ENCODE measurements around the gene ABHD14A. TPM values are rescaled to one million over a fixed set of nuclear protein-coding genes. Genes with fewer than 3 reads are reported as not detected.
"Not testable (repeated sequence)": the region's sequence is repeated elsewhere in the genome, so short reads cannot be mapped to it uniquely, and the experiment has no call there.

The ABHD14A gene
- total RNA-seq, 1 donor from 2014 or later, result 14.8 TPM

DNA sequence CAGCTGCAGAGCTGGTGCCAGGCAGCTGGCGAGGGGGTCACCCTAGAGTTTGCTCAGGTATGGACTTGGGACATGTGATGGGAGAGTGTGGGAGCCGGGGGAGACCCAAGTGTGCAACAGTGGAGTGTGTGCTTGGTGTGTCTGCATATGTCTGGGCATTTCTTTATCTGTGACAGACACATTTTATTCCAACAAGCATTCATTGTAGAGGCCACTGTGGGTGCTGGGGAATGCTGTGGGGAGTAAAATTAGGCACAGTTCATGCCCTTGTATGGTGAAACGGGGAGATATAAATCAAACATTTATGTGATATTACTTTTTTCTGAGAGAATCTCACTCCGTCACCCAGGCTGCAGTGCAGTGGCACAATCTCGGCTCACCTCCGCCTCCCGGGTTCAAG lies 12.7 kb downstream of the ABHD14A start:
- TF ChIP-seq, protein P1, sequence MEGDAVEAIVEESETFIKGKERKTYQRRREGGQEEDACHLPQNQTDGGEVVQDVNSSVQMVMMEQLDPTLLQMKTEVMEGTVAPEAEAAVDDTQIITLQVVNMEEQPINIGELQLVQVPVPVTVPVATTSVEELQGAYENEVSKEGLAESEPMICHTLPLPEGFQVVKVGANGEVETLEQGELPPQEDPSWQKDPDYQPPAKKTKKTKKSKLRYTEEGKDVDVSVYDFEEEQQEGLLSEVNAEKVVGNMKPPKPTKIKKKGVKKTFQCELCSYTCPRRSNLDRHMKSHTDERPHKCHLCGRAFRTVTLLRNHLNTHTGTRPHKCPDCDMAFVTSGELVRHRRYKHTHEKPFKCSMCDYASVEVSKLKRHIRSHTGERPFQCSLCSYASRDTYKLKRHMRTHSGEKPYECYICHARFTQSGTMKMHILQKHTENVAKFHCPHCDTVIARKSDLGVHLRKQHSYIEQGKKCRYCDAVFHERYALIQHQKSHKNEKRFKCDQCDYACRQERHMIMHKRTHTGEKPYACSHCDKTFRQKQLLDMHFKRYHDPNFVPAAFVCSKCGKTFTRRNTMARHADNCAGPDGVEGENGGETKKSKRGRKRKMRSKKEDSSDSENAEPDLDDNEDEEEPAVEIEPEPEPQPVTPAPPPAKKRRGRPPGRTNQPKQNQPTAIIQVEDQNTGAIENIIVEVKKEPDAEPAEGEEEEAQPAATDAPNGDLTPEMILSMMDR (conservative IDR thresholded peaks at IDR 0.05), result no peak
- DNase-seq (ENCODE audit: low read depth, low spot score), result no peak
- no peak overlapping the region for H3K27ac Mint-ChIP-seq (ENCODE audit: unreplicated experiment)
- peaks cover 14% of the 10 kb centered on the region for H3K36me3 Mint-ChIP-seq (ENCODE audit: low read depth)
- H3K9me3 Mint-ChIP-seq, result peaks cover 2% of the 10 kb centered on the region
- H3K4me3 Mint-ChIP-seq, result peak overlapping the region; percentile 84
- H3K4me1 Mint-ChIP-seq, result peaks cover 39% of the 10 kb centered on the region
- peaks cover 14% of the 10 kb centered on the region for H3K27me3 Mint-ChIP-seq (ENCODE audit: low read depth)

DNA sequence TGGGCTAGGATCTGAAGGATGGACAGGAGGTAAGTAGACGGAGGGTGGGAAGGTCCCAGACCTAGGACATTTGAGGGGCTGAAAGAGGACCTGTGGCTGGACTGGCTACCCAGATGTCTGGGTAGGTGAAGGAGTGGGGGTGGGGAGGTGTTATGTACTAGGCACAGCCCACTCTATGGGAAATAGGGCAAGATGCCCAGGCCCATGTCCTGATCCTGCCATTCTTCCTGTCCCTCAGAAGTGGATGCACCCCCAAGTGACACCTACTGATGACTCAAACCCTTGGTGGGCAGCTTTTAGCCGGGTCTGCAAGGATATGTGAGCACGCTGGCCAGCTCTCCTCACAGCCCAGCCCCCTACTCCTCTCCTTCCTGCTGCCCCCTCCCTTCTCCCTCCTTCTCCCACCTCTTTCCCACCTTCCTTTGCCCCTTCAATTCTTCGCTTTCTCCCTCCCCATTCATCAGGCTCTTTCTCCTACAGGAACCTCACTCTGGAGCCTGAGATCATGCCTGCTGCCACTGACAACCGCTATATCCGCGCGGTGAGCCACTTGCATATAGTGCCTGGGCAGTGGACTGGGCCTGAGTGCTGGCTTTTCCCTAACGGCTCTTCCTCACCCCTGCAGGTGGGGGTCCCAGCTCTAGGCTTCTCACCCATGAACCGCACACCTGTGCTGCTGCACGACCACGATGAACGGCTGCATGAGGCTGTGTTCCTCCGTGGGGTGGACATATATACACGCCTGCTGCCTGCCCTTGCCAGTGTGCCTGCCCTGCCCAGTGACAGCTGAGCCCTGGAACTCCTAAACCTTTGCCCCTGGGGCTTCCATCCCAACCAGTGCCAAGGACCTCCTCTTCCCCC lies 13.7 kb downstream of the ABHD14A start:
- TF ChIP-seq, protein P1 (conservative IDR thresholded peaks at IDR 0.05), result no peak
- Mint-ChIP-seq H3K36me3 (ENCODE audit: low read depth) (peaks cover 19% of the 10 kb centered on the region), H3K27me3 (ENCODE audit: low read depth) (peaks cover 14% of the 10 kb centered on the region), H3K9me3 (peaks cover 2% of the 10 kb centered on the region), H3K4me3 (peak overlapping the region; percentile 84), H3K4me1 (peaks cover 33% of the 10 kb centered on the region), H3K27ac (ENCODE audit: unreplicated experiment) (peak overlapping the region; percentile 19)
- no peak for DNase-seq (ENCODE audit: low read depth, low spot score)

DNA sequence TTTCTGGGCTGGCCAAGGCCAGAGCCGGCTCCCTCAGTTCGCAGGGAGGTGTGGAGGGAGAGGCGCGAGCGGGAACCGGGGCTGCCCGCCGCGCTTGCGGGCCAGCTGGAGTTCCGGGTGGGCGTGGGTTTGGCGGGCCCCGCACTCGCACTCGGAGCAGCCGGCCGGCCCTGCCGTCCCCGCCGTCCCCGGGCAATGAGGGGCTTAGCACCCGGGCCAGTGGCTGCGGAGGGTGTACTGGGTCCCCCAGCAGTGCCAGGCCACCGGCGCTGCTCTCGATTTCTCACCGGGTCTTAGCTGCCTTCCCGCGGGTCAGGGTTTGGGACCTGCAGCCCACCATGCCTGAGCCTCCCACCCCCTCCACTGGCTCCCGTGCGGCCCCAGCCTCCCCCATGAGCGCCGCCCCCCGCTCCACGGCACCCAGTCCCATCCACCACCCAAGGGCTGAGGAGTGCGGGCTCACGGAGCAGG lies 15.7 kb downstream of the ABHD14A start:
- H3K36me3 Mint-ChIP-seq (ENCODE audit: low read depth), result peaks cover 37% of the 10 kb centered on the region
- not testable (repeated sequence) for H3K9me3 Mint-ChIP-seq; H3K27ac Mint-ChIP-seq (ENCODE audit: unreplicated experiment); DNase-seq (ENCODE audit: low read depth, low spot score); H3K4me3 Mint-ChIP-seq
- peaks cover 14% of the 10 kb centered on the region for H3K27me3 Mint-ChIP-seq (ENCODE audit: low read depth)
- peaks cover 42% of the 10 kb centered on the region for H3K4me1 Mint-ChIP-seq

DNA sequence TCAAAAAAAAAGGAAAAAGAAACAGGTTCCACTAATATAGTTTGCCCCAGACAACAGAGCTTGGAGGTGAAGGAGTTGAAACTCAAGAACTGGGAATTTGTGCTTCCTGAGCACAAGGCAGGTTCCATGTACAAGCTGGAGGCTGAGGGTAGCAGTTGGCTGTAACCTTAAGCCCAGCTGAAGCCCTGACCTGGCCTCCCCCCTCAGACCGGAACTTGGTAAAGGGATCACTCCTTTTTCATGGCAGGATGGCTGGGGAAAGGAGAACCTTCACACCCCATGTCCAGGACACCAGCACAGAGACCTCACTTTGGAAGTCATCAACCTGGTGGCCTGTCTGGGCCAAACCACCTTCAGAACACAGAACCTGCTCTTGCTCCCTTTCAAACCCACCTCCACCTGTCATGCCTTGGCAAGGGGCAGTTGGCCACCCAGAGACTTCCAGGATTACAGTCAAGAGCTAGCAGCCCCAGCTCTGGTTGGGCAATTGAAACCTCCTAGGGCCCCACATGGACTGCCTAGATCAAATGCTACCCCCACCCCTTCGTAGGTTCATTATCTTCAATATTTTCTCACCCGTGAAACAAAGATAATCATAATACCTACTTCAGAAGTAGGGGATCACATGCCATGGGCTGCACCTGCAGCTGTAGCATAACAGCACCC lies 17.3 kb downstream of the ABHD14A start:
- peaks cover 21% of the 10 kb centered on the region for H3K27me3 Mint-ChIP-seq (ENCODE audit: low read depth)
- peaks cover 38% of the 10 kb centered on the region for H3K36me3 Mint-ChIP-seq (ENCODE audit: low read depth)
- no peak for DNase-seq (ENCODE audit: low read depth, low spot score)
- peaks cover 2% of the 10 kb centered on the region for H3K9me3 Mint-ChIP-seq
- peak overlapping the region; percentile 100 for H3K4me3 Mint-ChIP-seq
- no peak overlapping the region for H3K27ac Mint-ChIP-seq (ENCODE audit: unreplicated experiment)
- peaks cover 53% of the 10 kb centered on the region for H3K4me1 Mint-ChIP-seq
- TF ChIP-seq, protein P1 (conservative IDR thresholded peaks at IDR 0.05), result no peak

DNA sequence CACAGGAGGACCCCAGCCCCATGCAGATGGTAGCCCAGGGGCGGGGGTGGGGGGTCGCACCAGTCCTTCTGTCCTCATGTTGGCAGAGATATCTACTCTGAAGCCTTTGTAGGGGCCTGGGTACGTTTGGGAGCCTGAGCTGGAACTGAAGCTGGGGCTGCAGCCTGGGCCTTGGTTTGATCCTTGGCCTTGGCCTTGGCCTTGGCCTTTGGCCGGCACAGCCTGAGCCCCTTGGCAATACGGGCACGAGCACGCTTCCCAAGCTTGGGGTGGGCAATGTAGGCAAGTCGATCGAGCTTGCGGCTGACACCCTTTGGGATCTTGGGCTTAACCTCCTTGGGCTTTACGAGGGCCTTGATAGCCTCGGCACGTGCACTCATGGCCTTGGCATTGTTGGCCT lies 18.8 kb downstream of the ABHD14A start:
- not testable (repeated sequence) for H3K9me3 Mint-ChIP-seq; DNase-seq (ENCODE audit: low read depth, low spot score)
- peaks cover 36% of the 10 kb centered on the region for H3K36me3 Mint-ChIP-seq (ENCODE audit: low read depth)
- peak overlapping the region; percentile 67 for H3K27ac Mint-ChIP-seq (ENCODE audit: unreplicated experiment)
- peaks cover 50% of the 10 kb centered on the region for H3K4me1 Mint-ChIP-seq
- H3K4me3 Mint-ChIP-seq, result peak overlapping the region; percentile 100
- peaks cover 29% of the 10 kb centered on the region for H3K27me3 Mint-ChIP-seq (ENCODE audit: low read depth)

DNA sequence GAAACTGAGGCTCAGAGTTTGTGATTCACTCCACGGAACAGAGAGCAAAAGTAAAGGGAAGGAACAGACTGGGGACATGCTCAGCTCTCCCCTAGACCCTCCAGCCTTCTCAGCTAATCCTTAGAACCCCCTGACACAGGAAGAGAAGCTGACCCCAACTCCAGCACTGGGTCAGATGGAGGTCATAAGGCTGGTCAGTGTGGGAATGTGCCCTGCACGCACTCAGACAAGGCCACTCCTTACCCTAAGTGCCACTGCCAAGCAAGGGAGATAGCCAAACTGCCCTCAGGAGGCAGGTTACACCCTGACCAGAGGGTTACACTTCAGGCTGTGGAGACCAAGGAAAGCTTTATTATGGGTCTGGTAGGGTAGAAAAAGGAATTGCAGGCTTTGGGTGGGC lies 19.7 kb downstream of the ABHD14A start:
- Mint-ChIP-seq H3K27ac (ENCODE audit: unreplicated experiment) (peak overlapping the region; percentile 94), H3K36me3 (ENCODE audit: low read depth) (peaks cover 36% of the 10 kb centered on the region), H3K9me3 (peaks cover 2% of the 10 kb centered on the region), H3K4me3 (peak overlapping the region; percentile 100), H3K4me1 (peaks cover 42% of the 10 kb centered on the region), H3K27me3 (ENCODE audit: low read depth) (peaks cover 25% of the 10 kb centered on the region)
- no peak for DNase-seq (ENCODE audit: low read depth, low spot score)
- TF ChIP-seq, protein P1 (conservative IDR thresholded peaks at IDR 0.05), result no peak
